Adipose tissue (tissue), 3 donors: ENCODE measurements around the gene RPTOR. TPM values are rescaled to one million over a fixed set of nuclear protein-coding genes. Genes with fewer than 3 reads are reported as not detected.

Source experiments
- H3K27ac ChIP-seq: one replicate; pipeline ENCODE4 v1.5.1; 2013; ENCODE audit warnings: low read depth, low read length
- WGBS, 3 donors: extraction: QIAGEN DNeasy Blood & Tissue Kit; methylation state at CpG; one replicate each; pipeline ENCODE4 v1.1.7; 2013; 5-methylcytosine and 5-hydroxymethylcytosine counted together
- polyA plus RNA-seq, 3 donors: library from polyadenylated mRNA; stranded (reverse); fragments of 200-250 nt; gene quantifications; one replicate each; pipeline ENCODE4 v1.2.3, GENCODE V29; 2013
- donor health status: healthy with polysubstance abuse.
- donor health status: Bipolar disorder and iron deficiency.
- donor health status: healthy.

The RPTOR gene
- polyA plus RNA-seq, 3 donors, result 5.8 to 13.2 (median 7.5) TPM

GRCh38 chr17:80892900-80893603 is 348.4 kb downstream of the RPTOR start:
- no peak overlapping the region for H3K27ac ChIP-seq
- 92 to 96% (median 93%) methylated on average over 31 of the region's 31 CpGs for WGBS, 3 donors

- WGBS, 3 donors, result 90 to 97% (median 96%) methylated on average over 32 to 34 of the region's 34 CpGs
- no peak overlapping the region for H3K27ac ChIP-seq
Measured at GRCh38 chr17:80893604-80894438, 349.2 kb downstream of the RPTOR start.

GRCh38 chr17:80894439-80894721 is 349.7 kb downstream of the RPTOR start:
- H3K27ac ChIP-seq, result no peak overlapping the region
- 76 to 95% (median 84%) methylated on average over 4 of the region's 4 CpGs for WGBS, 3 donors

- H3K27ac ChIP-seq, result no peak overlapping the region
- WGBS, 3 donors, result 94 to 97% (median 95%) methylated on average over 16 of the region's 16 CpGs
Measured at GRCh38 chr17:80894726-80895125, 350.1 kb downstream of the RPTOR start.

GRCh38 chr17:80895366-80895765 is 350.7 kb downstream of the RPTOR start:
- no peak overlapping the region for H3K27ac ChIP-seq
- WGBS, 3 donors, result 79 to 90% (median 81%) methylated on average over 21 of the region's 21 CpGs

GRCh38 chr17:80898716-80899115 is 354.1 kb downstream of the RPTOR start:
- WGBS, 3 donors, result 92 to 97% (median 96%) methylated on average over 9 to 13 of the region's 13 CpGs
- H3K27ac ChIP-seq, result no peak overlapping the region

- H3K27ac ChIP-seq, result no peak overlapping the region
- WGBS, 3 donors, result 77 to 88% (median 86%) methylated on average over 22 of the region's 22 CpGs
Measured at GRCh38 chr17:80899402-80900268, 355.0 kb downstream of the RPTOR start.

- whole genome bisulfite sequencing, 3 donors, result 47 to 66% (median 63%) methylated on average over 4 of the region's 4 CpGs
- H3K27ac ChIP-seq, result no peak overlapping the region
Measured at GRCh38 chr17:80901319-80901718, 356.7 kb downstream of the RPTOR start.

- 72 to 89% (median 84%) methylated on average over 29 of the region's 29 CpGs for WGBS, 3 donors
- H3K27ac ChIP-seq, result no peak overlapping the region
Measured at GRCh38 chr17:80902197-80902962, 357.7 kb downstream of the RPTOR start.

GRCh38 chr17:80902963-80903611 is 358.4 kb downstream of the RPTOR start:
- 85 to 91% (median 90%) methylated on average over 29 of the region's 29 CpGs for WGBS, 3 donors
- no peak overlapping the region for H3K27ac ChIP-seq

- H3K27ac ChIP-seq, result no peak overlapping the region
- 91 to 94% (median 94%) methylated on average over 30 of the region's 30 CpGs for WGBS, 3 donors
Measured at GRCh38 chr17:80904036-80904753, 359.6 kb downstream of the RPTOR start.

- WGBS, 3 donors, result 95 to 98% (median 97%) methylated on average over 22 of the region's 22 CpGs
- H3K27ac ChIP-seq, result no peak overlapping the region
Measured at GRCh38 chr17:80905586-80906230, 361.1 kb downstream of the RPTOR start.

GRCh38 chr17:80906364-80907259 is 362.0 kb downstream of the RPTOR start:
- WGBS, 3 donors, result 95 to 97% (median 96%) methylated on average over 36 to 39 of the region's 39 CpGs
- H3K27ac ChIP-seq, result no peak overlapping the region

GRCh38 chr17:80907281-80907680 is 362.6 kb downstream of the RPTOR start:
- no peak overlapping the region for H3K27ac ChIP-seq
- WGBS, 3 donors, result 94 to 98% (median 96%) methylated on average over 12 of the region's 12 CpGs

- no peak overlapping the region for H3K27ac ChIP-seq
- 87 to 92% (median 89%) methylated on average over 12 of the region's 12 CpGs for WGBS, 3 donors
Measured at GRCh38 chr17:80908211-80908610, 363.6 kb downstream of the RPTOR start.

GRCh38 chr17:80908776-80909175 is 364.1 kb downstream of the RPTOR start:
- 94 to 97% (median 96%) methylated on average over 13 of the region's 13 CpGs for WGBS, 3 donors
- no peak overlapping the region for H3K27ac ChIP-seq
